KMS-11 (cell line): ENCODE data around the gene PTPRU.

Source experiments
- H2AFZ ChIP-seq: fragments of 200-600 bp; sonication (generic); 2 replicates; pipeline ENCODE4 v1.6.1; 2016; ENCODE audit warnings: antibody characterized with exemption, mixed run types, low read depth
- H3K27ac ChIP-seq: fragments of 200-600 bp; sonication (generic); 2 replicates; pipeline ENCODE4 v1.6.1; 2016; ENCODE audit warnings: mild to moderate bottlenecking, mixed run types
- H3K27me3 ChIP-seq: fragments of 200-600 bp; sonication (generic); 2 replicates; pipeline ENCODE4 v1.6.1; 2017; ENCODE audit warnings: mild to moderate bottlenecking, low read depth, mixed run types, moderate library complexity; ENCODE audit not compliant: insufficient read depth
- H3K36me3 ChIP-seq: fragments of 200-600 bp; sonication (generic); 2 replicates; pipeline ENCODE4 v1.6.1; 2017; ENCODE audit warnings: mild to moderate bottlenecking, mixed run types; ENCODE audit not compliant: insufficient read depth
- H3K4me1 ChIP-seq: fragments of 200-600 bp; sonication (generic); 2 replicates; pipeline ENCODE4 v1.6.1; 2016; ENCODE audit warnings: mild to moderate bottlenecking, low read depth, mixed run types; ENCODE audit not compliant: poor library complexity, severe bottlenecking
- H3K4me2 ChIP-seq: fragments of 200-600 bp; sonication (generic); 2 replicates; pipeline ENCODE4 v1.7.0; 2016; ENCODE audit warnings: mild to moderate bottlenecking, mixed run types
- H3K4me3 ChIP-seq: fragments of 200-600 bp; sonication (generic); IDR thresholded peaks from 2 replicates; pipeline ENCODE4 v1.6.1; 2017; ENCODE audit warnings: low read depth, low read length, mixed read lengths; ENCODE audit not compliant: insufficient read depth
- H3K79me2 ChIP-seq: fragments of 200-600 bp; sonication (generic); 2 replicates; pipeline ENCODE4 v1.6.1; 2016; ENCODE audit warnings: low read depth, mixed run types; ENCODE audit not compliant: insufficient read depth
- H3K9ac ChIP-seq: fragments of 200-600 bp; sonication (generic); 2 replicates; pipeline ENCODE4 v1.6.1; 2016; ENCODE audit warnings: mild to moderate bottlenecking, mixed run types
- H4K20me1 ChIP-seq: fragments of 200-600 bp; sonication (generic); 2 replicates; pipeline ENCODE4 v1.6.1; 2016; ENCODE audit warnings: mild to moderate bottlenecking, mixed run types; ENCODE audit not compliant: insufficient read depth
- TF ChIP-seq, protein P1 (sequence below): fragments of 200-600 bp; sonication (generic); conservative IDR thresholded peaks from 2 replicates; pipeline ENCODE4 v1.6.1; 2017; ENCODE audit warnings: low read depth, mild to moderate bottlenecking, antibody characterized with exemption, low read length, moderate library complexity, mixed read lengths

Gene PTPRU

GRCh38 chr1:29289493-29289892 is 53.2 kb downstream of the PTPRU start:
- no peak overlapping the region for H3K4me2 ChIP-seq
- no peak overlapping the region for H2AFZ ChIP-seq
- no peak overlapping the region for H3K4me3 ChIP-seq
- TF ChIP-seq, protein P1, sequence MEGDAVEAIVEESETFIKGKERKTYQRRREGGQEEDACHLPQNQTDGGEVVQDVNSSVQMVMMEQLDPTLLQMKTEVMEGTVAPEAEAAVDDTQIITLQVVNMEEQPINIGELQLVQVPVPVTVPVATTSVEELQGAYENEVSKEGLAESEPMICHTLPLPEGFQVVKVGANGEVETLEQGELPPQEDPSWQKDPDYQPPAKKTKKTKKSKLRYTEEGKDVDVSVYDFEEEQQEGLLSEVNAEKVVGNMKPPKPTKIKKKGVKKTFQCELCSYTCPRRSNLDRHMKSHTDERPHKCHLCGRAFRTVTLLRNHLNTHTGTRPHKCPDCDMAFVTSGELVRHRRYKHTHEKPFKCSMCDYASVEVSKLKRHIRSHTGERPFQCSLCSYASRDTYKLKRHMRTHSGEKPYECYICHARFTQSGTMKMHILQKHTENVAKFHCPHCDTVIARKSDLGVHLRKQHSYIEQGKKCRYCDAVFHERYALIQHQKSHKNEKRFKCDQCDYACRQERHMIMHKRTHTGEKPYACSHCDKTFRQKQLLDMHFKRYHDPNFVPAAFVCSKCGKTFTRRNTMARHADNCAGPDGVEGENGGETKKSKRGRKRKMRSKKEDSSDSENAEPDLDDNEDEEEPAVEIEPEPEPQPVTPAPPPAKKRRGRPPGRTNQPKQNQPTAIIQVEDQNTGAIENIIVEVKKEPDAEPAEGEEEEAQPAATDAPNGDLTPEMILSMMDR = no peak
- H3K9ac ChIP-seq = no peak overlapping the region
- H3K27ac ChIP-seq = no peak overlapping the region
- peaks cover 25% of the 10 kb centered on the region; the same call in 1 of the 2 replicates for H3K27me3 ChIP-seq
- H3K36me3 ChIP-seq = no peaks in the 10 kb centered on the region
- no peaks in the 10 kb centered on the region for H3K79me2 ChIP-seq
- H4K20me1 ChIP-seq = no peaks in the 10 kb centered on the region
- H3K4me1 ChIP-seq = no peaks in the 10 kb centered on the region

GRCh38 chr1:29290414-29290985 is 54.2 kb downstream of the PTPRU start:
- Histone ChIP-seq H2AFZ (no peak overlapping the region), H3K27me3 (peaks cover 30% of the 10 kb centered on the region; the same call in 1 of the 2 replicates), H3K79me2 (no peaks in the 10 kb centered on the region), H3K4me3 (no peak overlapping the region), H3K4me1 (no peaks in the 10 kb centered on the region), H3K9ac (no peak overlapping the region), H3K4me2 (no peak overlapping the region), H3K27ac (no peak overlapping the region), H3K36me3 (no peaks in the 10 kb centered on the region), H4K20me1 (no peaks in the 10 kb centered on the region)
- TF ChIP-seq, protein P1 = no peak

DNA sequence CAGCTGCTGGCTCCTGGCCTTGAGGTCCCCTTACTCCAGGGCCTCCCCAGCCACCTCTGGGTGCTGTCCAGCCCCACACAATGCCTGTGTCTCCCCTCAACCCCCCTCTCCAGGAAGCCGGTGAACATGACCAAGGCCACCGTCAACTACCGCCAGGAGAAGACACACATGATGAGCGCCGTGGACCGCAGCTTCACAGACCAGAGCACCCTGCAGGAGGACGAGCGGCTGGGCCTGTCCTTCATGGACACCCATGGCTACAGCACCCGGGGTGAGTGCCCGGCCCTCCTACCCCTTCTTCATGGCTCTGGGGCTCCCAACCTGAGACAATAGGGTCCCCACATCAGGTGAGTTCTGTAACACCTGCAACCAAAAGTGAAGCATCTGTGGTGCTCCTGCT is 55.4 kb downstream of the PTPRU start:
- no peaks in the 10 kb centered on the region for H3K4me1 ChIP-seq
- H3K27ac ChIP-seq = no peak overlapping the region
- H4K20me1 ChIP-seq = no peaks in the 10 kb centered on the region
- no peak overlapping the region for H2AFZ ChIP-seq
- H3K27me3 ChIP-seq = peaks cover 33% of the 10 kb centered on the region; the same call in 1 of the 2 replicates
- H3K79me2 ChIP-seq = no peaks in the 10 kb centered on the region
- TF ChIP-seq, protein P1 = no peak
- H3K9ac ChIP-seq = no peak overlapping the region
- no peaks in the 10 kb centered on the region for H3K36me3 ChIP-seq
- no peak overlapping the region for H3K4me2 ChIP-seq
- H3K4me3 ChIP-seq = no peak overlapping the region

GRCh38 chr1:29292344-29292743 is 56.0 kb downstream of the PTPRU start:
- no peaks in the 10 kb centered on the region for H3K79me2 ChIP-seq
- H3K4me3 ChIP-seq = no peak overlapping the region
- H3K9ac ChIP-seq = no peak overlapping the region
- no peaks in the 10 kb centered on the region for H4K20me1 ChIP-seq
- TF ChIP-seq, protein P1 = no peak
- H3K27me3 ChIP-seq = peaks cover 33% of the 10 kb centered on the region; the same call in 1 of the 2 replicates
- no peaks in the 10 kb centered on the region for H3K36me3 ChIP-seq
- H2AFZ ChIP-seq = no peak overlapping the region
- H3K27ac ChIP-seq = no peak overlapping the region
- no peaks in the 10 kb centered on the region for H3K4me1 ChIP-seq
- H3K4me2 ChIP-seq = no peak overlapping the region
